ENCODE results near the gene CALML4. TPM values are rescaled to one million over a fixed set of nuclear protein-coding genes. Genes with fewer than 3 reads are reported as not detected.
A peak's percentile ranks its signal among the peaks of the same experiment; 100 is the strongest.

Gene CALML4
- total RNA-seq = 1 to 10 TPM; 2.4 to 5.4 (median 3.3) TPM
- total RNA-seq (2013) = 3.4 TPM
- 0 to 1.2 (median 0.41) reads per million in 29 experiments for total RNA-seq

GRCh38 chr15:68204776-68205557 lies at the start of gene CALML4:
CALML4 (minus strand) TSS chr15:68205332; CDS start chr15:68205247, 85 bp downstream.
- Histone ChIP-seq H3K9me3 (no peaks in the 10 kb centered on the region), H3K27me3 (replicated peaks in 1 of 2; ENCODE audit: control insufficient read depth in 2 of 2, extremely low read depth in 1 of 2, insufficient read depth in 2 of 2, low read length in 1 of 2) (no peaks in the 10 kb centered on the region), H3K36me3 (ENCODE audit: control insufficient read depth in 2 of 2, extremely low read depth in 1 of 2, insufficient read depth in 1 of 2, low read length in 1 of 2) (no peaks in the 10 kb centered on the region), H3K27ac (ENCODE audit: low read length) (no peak within 1 kb of the TSS), H3K4me1 (ENCODE audit: control insufficient read depth in 1 of 2, extremely low read depth in 1 of 2, insufficient read depth in 2 of 2, low read length in 2 of 2) (peaks cover 35 to 46% of the 10 kb centered on the region in 2 experiments), H3K4me3 (ENCODE audit: control insufficient read depth in 1 of 2, extremely low read depth in 1 of 2, low read length in 1 of 2) (peak within 1 kb of the TSS in 1 of 2 donors; percentile 6)
- Mint-ChIP-seq H3K36me3 (no peaks in the 10 kb centered on the region), H3K4me3 (peak within 1 kb of the TSS in 1 of 3 donors; percentile 49), H3K27me3 (no peaks in the 10 kb centered on the region), H3K9me3 (no peaks in the 10 kb centered on the region), H3K27ac (peak within 1 kb of the TSS in 1 of 2 donors; percentile 22), H3K4me1 (peaks cover 24 to 39% (median 26%) of the 10 kb centered on the region in 3 donors)
- 85% methylated on average over 9 of the region's 16 CpGs for WGBS (ENCODE audit: insufficient coverage)
- POLR2A ChIA-PET = interaction anchor here in 1 of 2 donors (0.6 kb wide), 1 partner anchor 19 kb away, joined by 10 read pairs; no protein-coding TSS in a partner anchor
- CTCF ChIA-PET = no interaction called here
- no peak for ATAC-seq (replicated peaks in 1 of 4)
- no peak for DNase-seq

- Histone ChIP-seq H3K4me3 (ENCODE audit: control insufficient read depth in 1 of 2, extremely low read depth in 1 of 2, low read length in 1 of 2) (no peak overlapping the region), H3K9me3 (no peaks in the 10 kb centered on the region), H3K4me1 (ENCODE audit: control insufficient read depth in 1 of 2, extremely low read depth in 1 of 2, insufficient read depth in 2 of 2, low read length in 2 of 2) (peaks cover 0 to 14% of the 10 kb centered on the region in 2 experiments), H3K36me3 (ENCODE audit: control insufficient read depth in 2 of 2, extremely low read depth in 1 of 2, insufficient read depth in 1 of 2, low read length in 1 of 2) (no peaks in the 10 kb centered on the region), H3K27ac (ENCODE audit: low read length) (no peak overlapping the region), H3K27me3 (replicated peaks in 1 of 2; ENCODE audit: control insufficient read depth in 2 of 2, extremely low read depth in 1 of 2, insufficient read depth in 2 of 2, low read length in 1 of 2) (peaks cover 0 to 19% of the 10 kb centered on the region in 2 experiments)
- Mint-ChIP-seq H3K9me3 (no peaks in the 10 kb centered on the region), H3K4me3 (no peak overlapping the region), H3K36me3 (no peaks in the 10 kb centered on the region), H3K4me1 (peaks cover 0 to 14% (median 4%) of the 10 kb centered on the region in 3 donors), H3K27ac (peak overlapping the region in 1 of 2 donors; percentile 8), H3K27me3 (peaks cover 3 to 10% of the 10 kb centered on the region in 2 donors)
- DNase-seq (peak in 18 of 35 experiments; percentile 9 to 75 (median 30)), ATAC-seq (replicated peaks in 1 of 4) (peak; percentile 45 to 67 (median 57))
- no CpG with 5 or more reads among the region's 7 CpGs for WGBS (ENCODE audit: insufficient coverage)
- POLR2A ChIA-PET = interaction anchor here in 1 of 2 donors (0.6 kb wide), 2 partner anchors 25 to 39 kb away, joined by 3 to 4 read pairs; partner anchors contain the start of gene FEM1B
- CTCF ChIA-PET = interaction anchor here (0.7 to 2.6 kb wide), 10 partner anchors 10 to 672 kb away, joined by 3 to 29 read pairs (median 6); partner anchors contain the start of gene FEM1B (in 1 of the 2)
Measured at GRCh38 chr15:68252925-68253534, 47.9 kb upstream of the CALML4 start.

GRCh38 chr15:68249058-68249713 lies 44.1 kb upstream of the CALML4 start:
- no peak for ATAC-seq (replicated peaks in 1 of 4)
- H3K9me3 ChIP-seq = no peaks in the 10 kb centered on the region
- no peak for DNase-seq
- Mint-ChIP-seq H3K4me1 (peaks cover 0 to 6% (median 0%) of the 10 kb centered on the region in 3 donors), H3K27ac (no peak overlapping the region), H3K27me3 (peaks cover 13 to 14% of the 10 kb centered on the region in 2 donors), H3K4me3 (no peak overlapping the region), H3K36me3 (peaks cover 4% of the 10 kb centered on the region), H3K9me3 (peaks cover 0 to 8% (median 6%) of the 10 kb centered on the region in 3 donors)
- H3K4me1 ChIP-seq (ENCODE audit: control insufficient read depth in 1 of 2, extremely low read depth in 1 of 2, insufficient read depth in 2 of 2, low read length in 2 of 2) = no peaks in the 10 kb centered on the region
- no peaks in the 10 kb centered on the region for H3K36me3 ChIP-seq (ENCODE audit: control insufficient read depth in 2 of 2, extremely low read depth in 1 of 2, insufficient read depth in 1 of 2, low read length in 1 of 2)
- no peak overlapping the region for H3K27ac ChIP-seq (ENCODE audit: low read length)
- H3K4me3 ChIP-seq (ENCODE audit: control insufficient read depth in 1 of 2, extremely low read depth in 1 of 2, low read length in 1 of 2) = no peak overlapping the region
- ChIA-PET CTCF (interaction anchor here in 1 of 2 donors (0.6 kb wide), 1 partner anchor 10 kb away, joined by 3 read pairs; no protein-coding TSS in a partner anchor), POLR2A (no interaction called here)
- no CpG with 5 or more reads among the region's 3 CpGs for WGBS (ENCODE audit: insufficient coverage)
- H3K27me3 ChIP-seq (replicated peaks in 1 of 2; ENCODE audit: control insufficient read depth in 2 of 2, extremely low read depth in 1 of 2, insufficient read depth in 2 of 2, low read length in 1 of 2) = peaks cover 0 to under 1% of the 10 kb centered on the region in 2 experiments

- Histone ChIP-seq H3K36me3 (ENCODE audit: control insufficient read depth in 2 of 2, extremely low read depth in 1 of 2, insufficient read depth in 1 of 2, low read length in 1 of 2) (no peaks in the 10 kb centered on the region), H3K27me3 (replicated peaks in 1 of 2; ENCODE audit: control insufficient read depth in 2 of 2, extremely low read depth in 1 of 2, insufficient read depth in 2 of 2, low read length in 1 of 2) (no peaks in the 10 kb centered on the region), H3K27ac (ENCODE audit: low read length) (no peak overlapping the region), H3K9me3 (no peaks in the 10 kb centered on the region), H3K4me3 (ENCODE audit: control insufficient read depth in 1 of 2, extremely low read depth in 1 of 2, low read length in 1 of 2) (no peak overlapping the region), H3K4me1 (ENCODE audit: control insufficient read depth in 1 of 2, extremely low read depth in 1 of 2, insufficient read depth in 2 of 2, low read length in 2 of 2) (no peaks in the 10 kb centered on the region)
- no CpG with 5 or more reads among the region's 1 CpG for WGBS (ENCODE audit: insufficient coverage)
- POLR2A ChIA-PET = no interaction called here
- CTCF ChIA-PET = interaction anchor here in 1 of 2 donors (0.6 kb wide), 2 partner anchors 191 to 786 kb away, joined by 3 to 5 read pairs; no protein-coding TSS in a partner anchor
- no peaks in the 10 kb centered on the region for H3K4me1 Mint-ChIP-seq
- ATAC-seq (replicated peaks in 1 of 4) (no peak), DNase-seq (no peak)
- peaks cover 11 to 26% (median 11%) of the 10 kb centered on the region in 3 donors for H3K9me3 Mint-ChIP-seq
- no peak overlapping the region for H3K27ac Mint-ChIP-seq
- no peak overlapping the region for H3K4me3 Mint-ChIP-seq
- peaks cover 6% of the 10 kb centered on the region for H3K36me3 Mint-ChIP-seq
- peaks cover 10 to 14% of the 10 kb centered on the region in 2 donors for H3K27me3 Mint-ChIP-seq
Measured at GRCh38 chr15:68244235-68244634, 39.1 kb upstream of the CALML4 start.

GRCh38 chr15:68241088-68241935 lies 36.2 kb upstream of the CALML4 start:
- POLR2A ChIA-PET = no interaction called here

More at GRCh38 chr15:68241088-68241935, 36.2 kb upstream of the CALML4 start:
- no peaks in the 10 kb centered on the region for H3K9me3 ChIP-seq
- peaks cover 6% of the 10 kb centered on the region for H3K36me3 Mint-ChIP-seq
- no peak overlapping the region for H3K27ac Mint-ChIP-seq
- H3K4me3 ChIP-seq (ENCODE audit: control insufficient read depth in 1 of 2, extremely low read depth in 1 of 2, low read length in 1 of 2) = no peak overlapping the region
- no peaks in the 10 kb centered on the region for H3K27me3 ChIP-seq (replicated peaks in 1 of 2; ENCODE audit: control insufficient read depth in 2 of 2, extremely low read depth in 1 of 2, insufficient read depth in 2 of 2, low read length in 1 of 2)
- 73% methylated on average over 3 of the region's 5 CpGs for WGBS (ENCODE audit: insufficient coverage)
- DNase-seq (no peak), ATAC-seq (replicated peaks in 1 of 4) (no peak)
- H3K4me1 Mint-ChIP-seq = no peaks in the 10 kb centered on the region
- H3K4me3 Mint-ChIP-seq = no peak overlapping the region
- peaks cover 11 to 26% (median 11%) of the 10 kb centered on the region in 3 donors for H3K9me3 Mint-ChIP-seq
- H3K4me1 ChIP-seq (ENCODE audit: control insufficient read depth in 1 of 2, extremely low read depth in 1 of 2, insufficient read depth in 2 of 2, low read length in 2 of 2) = no peaks in the 10 kb centered on the region
- no peak overlapping the region for H3K27ac ChIP-seq (ENCODE audit: low read length)
- H3K27me3 Mint-ChIP-seq = peaks cover 0 to 6% of the 10 kb centered on the region in 2 donors
- CTCF ChIA-PET = interaction anchor here in 1 of 2 donors (0.6 kb wide), 1 partner anchor 9 kb away, joined by 3 read pairs; no protein-coding TSS in a partner anchor
- H3K36me3 ChIP-seq (ENCODE audit: control insufficient read depth in 2 of 2, extremely low read depth in 1 of 2, insufficient read depth in 1 of 2, low read length in 1 of 2) = no peaks in the 10 kb centered on the region

All from T-cell (primary cell).